ENCODE data around the gene DCAKD. TPM values are rescaled to one million over a fixed set of nuclear protein-coding genes. Genes with fewer than 3 reads are reported as not detected.

The DCAKD gene
- total RNA-seq (2021), result 57.7 to 59.2 TPM (median 58.7 TPM) in 3 replicates
- Bru-seq, nascent RNA, result percentile 76 among the genes with signal in this experiment
- long read RNA-seq, experiment 1, transcript DCAKD-205 (5 exons, 990 nt), result major isoform, 29 of 87 reads
- long read RNA-seq, experiment 1, transcript DCAKD-208 (5 exons, 2,054 nt), result minor isoform, 21 of 87 reads
- long read RNA-seq, experiment 1, transcript DCAKD-202 (5 exons, 2,030 nt), result minor isoform, 19 of 87 reads
- long read RNA-seq, experiment 1, partial matches to known transcripts, result 4 of 87 reads
- long read RNA-seq, experiment 1, other reads (novel, unspliced or antisense), result 10 of 87 reads
- long read RNA-seq, experiment 2, transcript DCAKD-205 (5 exons, 990 nt), result major isoform, 5 of 29 reads
- long read RNA-seq, experiment 2, partial matches to known transcripts, result 1 of 29 reads
- long read RNA-seq, experiment 2, other reads (novel, unspliced or antisense), result 20 of 29 reads
- long read RNA-seq, experiment 3, transcript DCAKD-205 (5 exons, 990 nt), result major isoform, 6 of 10 reads
- long read RNA-seq, experiment 3, partial matches to known transcripts, result 0 of 10 reads
- long read RNA-seq, experiment 3, other reads (novel, unspliced or antisense), result 2 of 10 reads

- Mint-ChIP-seq H3K36me3 (no peaks in the 10 kb centered on the region), H3K4me1 (peaks cover 25% of the 10 kb centered on the region), H3K4me3 (peak within 1 kb of the TSS; percentile 92), H3K9me3 (no peaks in the 10 kb centered on the region), H3K27me3 (ENCODE audit: low read depth) (no peaks in the 10 kb centered on the region), H3K27ac (peak within 1 kb of the TSS; percentile 97)
- ChIA-PET CTCF (interaction anchor here (0.6 to 3.4 kb wide), 9 partner anchors 11 to 272 kb away, joined by 3 to 16 read pairs (median 4); partner anchors contain the start of genes ACBD4 and C1QL1), POLR2A (interaction anchor here (0.5 to 0.7 kb wide), 3 partner anchors 12 to 142 kb away, joined by 3 to 4 read pairs (median 4); no protein-coding TSS in a partner anchor)
- ATAC-seq (peak; percentile 99), DNase-seq (ENCODE audit: low spot score) (peak; percentile 91)
- TF ChIP-seq PRRX2 (CRISPR knock-in tag; IDR thresholded peaks at IDR 0.05), result no peak
- TF ChIP-seq CREM (CRISPR knock-in tag; IDR thresholded peaks at IDR 0.05), result 0 out of 2 replicates have a peak, but pooled peaks have one; percentile 53
- peak; percentile 82 for TF ChIP-seq E2F5 (CRISPR knock-in tag; IDR thresholded peaks at IDR 0.05)
- peak; percentile 77 for TF ChIP-seq SP1 (CRISPR knock-in tag; conservative IDR thresholded peaks at IDR 0.05)
- TF ChIP-seq RELA (CRISPR knock-in tag; IDR thresholded peaks at IDR 0.05; ENCODE audit: borderline replicate concordance), result no peak
- TF ChIP-seq FOXP4 (CRISPR knock-in tag; IDR thresholded peaks at IDR 0.05), result 0 out of 2 replicates have a peak, but pooled peaks have one; percentile 40
- no peak for TF ChIP-seq ESRRA (CRISPR knock-in tag; IDR thresholded peaks at IDR 0.05; ENCODE audit: borderline replicate concordance)
- peak; percentile 59; the same call in 1 of the 2 replicates for TF ChIP-seq FOXP1 (CRISPR knock-in tag; IDR thresholded peaks at IDR 0.05; ENCODE audit: borderline replicate concordance)
- 0 out of 2 replicates have a peak, but pooled peaks have one; percentile 32 for TF ChIP-seq NFYB (CRISPR knock-in tag; conservative IDR thresholded peaks at IDR 0.05; ENCODE audit: low read depth)
- no peak for TF ChIP-seq NR3C1 (CRISPR knock-in tag; conservative IDR thresholded peaks at IDR 0.05; ENCODE audit: low read depth)
- TF ChIP-seq TEAD1 (CRISPR knock-in tag; IDR thresholded peaks at IDR 0.05), result 0 out of 2 replicates have a peak, but pooled peaks have one; percentile 63
- no peak for TF ChIP-seq ZNF423 (CRISPR knock-in tag; IDR thresholded peaks at IDR 0.05)
- TF ChIP-seq JUN (CRISPR knock-in tag; IDR thresholded peaks at IDR 0.05), result 0 out of 2 replicates have a peak, but pooled peaks have one; percentile 50
- TF ChIP-seq ZSCAN18 (CRISPR knock-in tag; IDR thresholded peaks at IDR 0.05), result no peak
- peak; percentile 61; the same call in 1 of the 2 replicates for TF ChIP-seq FOXK1 (CRISPR knock-in tag; IDR thresholded peaks at IDR 0.05)
- TF ChIP-seq E2F1 (CRISPR knock-in tag; IDR thresholded peaks at IDR 0.05), result no peak
- peak; percentile 31; the same call in 1 of the 2 replicates for TF ChIP-seq MAX (CRISPR knock-in tag; IDR thresholded peaks at IDR 0.05)
- TF ChIP-seq USF2 (CRISPR knock-in tag; IDR thresholded peaks at IDR 0.05), result no peak
- peak; percentile 59; the same call in 1 of the 2 replicates for TF ChIP-seq HMGXB4 (CRISPR knock-in tag; IDR thresholded peaks at IDR 0.05)
- no peak for TF ChIP-seq ZNF396 (CRISPR knock-in tag; IDR thresholded peaks at IDR 0.05; ENCODE audit: borderline replicate concordance)
- no peak; the same call in 1 of the 2 replicates for TF ChIP-seq E2F4 (CRISPR knock-in tag; IDR thresholded peaks at IDR 0.05; ENCODE audit: borderline replicate concordance, low read depth)
- no peak for TF ChIP-seq PREB (CRISPR knock-in tag; IDR thresholded peaks at IDR 0.05; ENCODE audit: borderline replicate concordance)
Observed at GRCh38 chr17:45051060-45051719, at the start of gene DCAKD. TSS of gene DCAKD (minus strand) at chr17:45051632. CDS start at chr17:45034885, 16,747 bp downstream.
